Thyroid gland (tissue), 4 donors: Measurements from ENCODE around the gene FARS2.

Source experiments
- POLR2A ChIP-seq, 2 donors: fragments of 450-650 bp; IDR thresholded peaks; one replicate each; pipeline ENCODE4 v1.6.1; 2017; ENCODE audit warnings: antibody characterized with exemption in 2 of 2, mild to moderate bottlenecking in 2 of 2, moderate library complexity in 1 of 2
- TF ChIP-seq, protein P1 (sequence below), 6 experiments: fragments of 200-600 bp in 3 of 6; fragments of 450-650 bp in 3 of 6; sonication (generic) in 3 of 6; IDR thresholded peaks; one replicate each; pipeline ENCODE4 v1.5.1; 2016 to 2019; ENCODE audit warnings: antibody characterized with exemption in 6 of 6, mild to moderate bottlenecking in 2 of 6, inconsistent platforms in 1 of 6, moderate library complexity in 1 of 6

DNA sequence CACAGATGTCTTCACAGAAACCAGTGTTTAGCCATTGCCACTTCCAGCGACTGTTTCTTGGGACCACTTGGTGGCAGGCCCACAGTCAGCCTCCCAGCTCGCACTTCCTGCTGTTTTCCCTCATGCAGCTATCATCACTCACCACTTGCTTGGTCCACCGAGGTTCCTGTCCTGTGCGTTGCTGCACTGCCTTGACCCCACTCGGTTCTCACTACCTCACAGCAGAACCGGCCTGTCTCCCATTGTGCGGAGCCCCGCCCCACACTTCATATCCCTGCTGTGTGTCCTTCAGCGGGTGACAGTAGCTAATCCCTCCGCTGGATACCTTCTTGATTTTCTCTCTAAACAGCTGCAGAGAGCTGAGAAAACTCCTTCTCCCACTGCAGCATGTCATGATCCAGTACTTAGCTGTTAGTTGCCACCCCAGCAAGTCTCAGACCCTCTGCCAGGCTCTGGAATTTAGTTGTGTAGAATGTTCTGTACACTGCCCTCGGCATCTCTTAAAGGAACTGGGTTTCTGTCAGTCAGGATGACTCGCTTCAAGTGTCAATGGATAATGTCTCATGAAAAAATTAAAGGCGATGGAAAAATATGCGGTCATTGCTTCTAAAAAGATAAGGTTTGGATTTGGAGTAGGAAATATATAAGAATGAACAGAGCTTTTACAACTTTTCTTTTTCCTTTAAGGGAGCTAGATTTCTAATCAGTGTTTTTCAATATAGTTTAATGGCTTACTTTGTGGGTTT, 208.0 kb downstream of the FARS2 start:
- TF ChIP-seq, protein P1, sequence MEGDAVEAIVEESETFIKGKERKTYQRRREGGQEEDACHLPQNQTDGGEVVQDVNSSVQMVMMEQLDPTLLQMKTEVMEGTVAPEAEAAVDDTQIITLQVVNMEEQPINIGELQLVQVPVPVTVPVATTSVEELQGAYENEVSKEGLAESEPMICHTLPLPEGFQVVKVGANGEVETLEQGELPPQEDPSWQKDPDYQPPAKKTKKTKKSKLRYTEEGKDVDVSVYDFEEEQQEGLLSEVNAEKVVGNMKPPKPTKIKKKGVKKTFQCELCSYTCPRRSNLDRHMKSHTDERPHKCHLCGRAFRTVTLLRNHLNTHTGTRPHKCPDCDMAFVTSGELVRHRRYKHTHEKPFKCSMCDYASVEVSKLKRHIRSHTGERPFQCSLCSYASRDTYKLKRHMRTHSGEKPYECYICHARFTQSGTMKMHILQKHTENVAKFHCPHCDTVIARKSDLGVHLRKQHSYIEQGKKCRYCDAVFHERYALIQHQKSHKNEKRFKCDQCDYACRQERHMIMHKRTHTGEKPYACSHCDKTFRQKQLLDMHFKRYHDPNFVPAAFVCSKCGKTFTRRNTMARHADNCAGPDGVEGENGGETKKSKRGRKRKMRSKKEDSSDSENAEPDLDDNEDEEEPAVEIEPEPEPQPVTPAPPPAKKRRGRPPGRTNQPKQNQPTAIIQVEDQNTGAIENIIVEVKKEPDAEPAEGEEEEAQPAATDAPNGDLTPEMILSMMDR (IDR thresholded peaks at IDR 0.05) = no peak
- no peak for TF ChIP-seq POLR2A (IDR thresholded peaks at IDR 0.05)
